ENCODE measurements around the gene ETAA1. TPM values are rescaled to one million over a fixed set of nuclear protein-coding genes. Genes with fewer than 3 reads are reported as not detected.
A peak's percentile ranks its signal among the peaks of the same experiment; 100 is the strongest.

The ETAA1 gene
- total and polyA plus RNA-seq, 8 donors, result 4.7 to 32.7 (median 10.1) TPM

DNA sequence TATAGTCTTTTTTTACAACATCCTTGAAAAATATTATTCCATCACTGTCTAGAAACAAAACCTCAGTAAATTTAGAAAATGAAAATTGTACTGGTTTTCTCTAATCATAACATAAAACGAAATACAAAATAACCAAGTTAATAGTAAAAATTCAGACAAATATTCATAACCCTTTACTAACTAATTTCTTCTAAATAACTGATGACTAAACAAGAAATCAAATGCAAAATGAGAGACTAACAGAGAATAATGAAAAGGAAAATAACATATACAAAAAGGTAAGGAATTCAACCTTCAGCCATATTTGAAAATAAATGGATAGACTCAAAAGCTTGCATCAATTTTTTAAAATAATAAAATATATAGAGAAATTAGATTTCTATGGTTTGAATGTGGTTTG, 18.6 kb upstream of the ETAA1 start:
- H3K27me3 ChIP-seq, result no peaks in the 10 kb centered on the region
- H3K27ac ChIP-seq, result no peak overlapping the region
- 87 to 95% (median 88%) methylated on average over 1 of the region's 1 CpG for WGBS, 5 donors
- TF ChIP-seq, protein P1, sequence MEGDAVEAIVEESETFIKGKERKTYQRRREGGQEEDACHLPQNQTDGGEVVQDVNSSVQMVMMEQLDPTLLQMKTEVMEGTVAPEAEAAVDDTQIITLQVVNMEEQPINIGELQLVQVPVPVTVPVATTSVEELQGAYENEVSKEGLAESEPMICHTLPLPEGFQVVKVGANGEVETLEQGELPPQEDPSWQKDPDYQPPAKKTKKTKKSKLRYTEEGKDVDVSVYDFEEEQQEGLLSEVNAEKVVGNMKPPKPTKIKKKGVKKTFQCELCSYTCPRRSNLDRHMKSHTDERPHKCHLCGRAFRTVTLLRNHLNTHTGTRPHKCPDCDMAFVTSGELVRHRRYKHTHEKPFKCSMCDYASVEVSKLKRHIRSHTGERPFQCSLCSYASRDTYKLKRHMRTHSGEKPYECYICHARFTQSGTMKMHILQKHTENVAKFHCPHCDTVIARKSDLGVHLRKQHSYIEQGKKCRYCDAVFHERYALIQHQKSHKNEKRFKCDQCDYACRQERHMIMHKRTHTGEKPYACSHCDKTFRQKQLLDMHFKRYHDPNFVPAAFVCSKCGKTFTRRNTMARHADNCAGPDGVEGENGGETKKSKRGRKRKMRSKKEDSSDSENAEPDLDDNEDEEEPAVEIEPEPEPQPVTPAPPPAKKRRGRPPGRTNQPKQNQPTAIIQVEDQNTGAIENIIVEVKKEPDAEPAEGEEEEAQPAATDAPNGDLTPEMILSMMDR (IDR thresholded peaks at IDR 0.05), result no peak
- no peak for TF ChIP-seq POLR2AphosphoS5 (IDR thresholded peaks at IDR 0.05)
- TF ChIP-seq POLR2A (IDR thresholded peaks at IDR 0.05), result no peak
- no peak for TF ChIP-seq EP300 (IDR thresholded peaks at IDR 0.05)
- intact Hi-C loops (cut with DNase I; ENCODE audit: low total_unique reads), result no loop called here
- no peak overlapping the region for H3K4me3 ChIP-seq
- DNase-seq, result no peak
- H3K4me1 ChIP-seq, result peaks cover 0 to 9% (median 0%) of the 10 kb centered on the region in 4 donors
- H3K9me3 ChIP-seq, result peaks cover 0 to 7% (median 3%) of the 10 kb centered on the region in 4 donors
- H3K36me3 ChIP-seq, result no peaks in the 10 kb centered on the region

DNA sequence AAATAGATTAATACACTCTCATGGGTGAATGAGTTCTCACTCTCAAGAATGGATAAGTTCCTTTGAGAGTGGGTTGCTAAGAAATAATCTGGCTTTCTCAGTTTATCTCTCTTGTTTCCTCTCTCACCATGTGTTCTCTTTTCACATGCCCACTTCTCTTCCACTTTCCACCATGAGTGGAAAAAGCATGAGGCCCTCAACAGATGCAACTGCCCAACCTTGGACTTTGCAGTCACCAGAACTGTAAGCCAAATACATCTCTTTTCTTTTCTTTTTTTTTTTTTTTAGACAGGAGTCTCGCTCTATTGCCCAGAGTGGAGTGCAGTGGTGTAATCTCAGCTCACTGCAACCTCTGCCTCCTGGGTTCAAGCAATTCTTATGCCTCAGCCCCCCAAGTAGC, 18.1 kb upstream of the ETAA1 start:
- TF ChIP-seq, protein P1 (IDR thresholded peaks at IDR 0.05), result no peak
- TF ChIP-seq POLR2A (IDR thresholded peaks at IDR 0.05), result no peak
- TF ChIP-seq EP300 (IDR thresholded peaks at IDR 0.05), result no peak
- no peak for TF ChIP-seq POLR2AphosphoS5 (IDR thresholded peaks at IDR 0.05)
- Histone ChIP-seq H3K27ac (no peak overlapping the region), H3K9me3 (peaks cover 0 to 7% (median 3%) of the 10 kb centered on the region in 4 donors), H3K27me3 (no peaks in the 10 kb centered on the region), H3K4me3 (no peak overlapping the region), H3K4me1 (peaks cover 0 to 8% (median 0%) of the 10 kb centered on the region in 4 donors), H3K36me3 (no peaks in the 10 kb centered on the region)
- WGBS, 5 donors, result 81 to 100% (median 94%) methylated on average over 1 of the region's 1 CpG
- intact Hi-C loops (cut with DNase I; ENCODE audit: low total_unique reads), result no loop called here
- no peak for DNase-seq

GRCh38 chr2:67384123-67384822, 12.9 kb upstream of the ETAA1 start:
- no peak for TF ChIP-seq POLR2AphosphoS5 (IDR thresholded peaks at IDR 0.05)
- TF ChIP-seq, protein P1 (IDR thresholded peaks at IDR 0.05), result no peak
- no peak for TF ChIP-seq EP300 (IDR thresholded peaks at IDR 0.05)
- TF ChIP-seq POLR2A (IDR thresholded peaks at IDR 0.05), result no peak
- WGBS, 5 donors, result 42 to 71% (median 69%) methylated on average over 3 of the region's 3 CpGs

DNA sequence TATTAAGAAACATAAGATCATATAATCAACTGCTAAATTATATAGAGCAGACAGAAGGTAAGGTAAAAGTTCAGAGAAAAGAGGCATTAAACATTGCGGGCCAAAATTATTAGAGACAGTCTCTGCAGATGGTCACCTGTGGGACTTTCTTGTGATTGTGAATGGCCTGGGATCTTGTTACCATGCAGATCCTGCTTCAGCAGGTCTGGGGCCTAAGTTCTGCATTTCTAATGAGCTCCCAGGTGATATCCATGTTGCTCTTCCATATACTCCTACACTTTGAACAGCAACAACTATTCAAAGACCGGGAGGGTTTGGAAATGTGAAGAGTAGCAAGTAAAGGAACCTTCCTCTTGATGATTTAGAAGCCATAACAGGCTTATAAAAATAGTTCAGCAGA, 8.5 kb upstream of the ETAA1 start:
- Histone ChIP-seq H3K36me3 (no peaks in the 10 kb centered on the region), H3K4me3 (no peak overlapping the region), H3K9me3 (no peaks in the 10 kb centered on the region), H3K27me3 (no peaks in the 10 kb centered on the region), H3K4me1 (peaks cover 0 to 14% (median 4%) of the 10 kb centered on the region in 4 donors), H3K27ac (peak overlapping the region in 2 of 5 donors; percentile 12 to 38)
- WGBS, 5 donors, result 93 to 98% (median 94%) methylated on average over 2 of the region's 2 CpGs
- intact Hi-C loops (cut with DNase I; ENCODE audit: low total_unique reads), result no loop called here
- TF ChIP-seq POLR2A (IDR thresholded peaks at IDR 0.05) (no peak), POLR2AphosphoS5 (IDR thresholded peaks at IDR 0.05) (no peak), EP300 (IDR thresholded peaks at IDR 0.05) (no peak)
- TF ChIP-seq, protein P1 (IDR thresholded peaks at IDR 0.05), result no peak
- DNase-seq, result no peak

More at GRCh38 chr2:67384123-67384822, 12.9 kb upstream of the ETAA1 start:
- peaks cover 0 to 7% (median under 1%) of the 10 kb centered on the region in 4 donors for H3K4me1 ChIP-seq
- H3K27me3 ChIP-seq, result no peaks in the 10 kb centered on the region
- intact Hi-C loops (cut with DNase I; ENCODE audit: low total_unique reads), result no loop called here
- no peak overlapping the region for H3K4me3 ChIP-seq
- H3K9me3 ChIP-seq, result peaks cover 0 to 2% (median under 1%) of the 10 kb centered on the region in 4 donors
- no peak overlapping the region for H3K27ac ChIP-seq
- H3K36me3 ChIP-seq, result no peaks in the 10 kb centered on the region
- no peak for DNase-seq

Data from stomach (tissue), 9 donors.